HepG2 (cell line): ENCODE data around the gene MEPCE. TPM values are rescaled to one million over a fixed set of nuclear protein-coding genes. Genes with fewer than 3 reads are reported as not detected.

Experiments
- HNRNPH1 ChIP-seq: fragments of 200-400 bp; formaldehyde crosslinking; optimal IDR thresholded peaks from 2 replicates; pipeline ENCODE3; 2017; ENCODE audit warnings: mild to moderate bottlenecking, low read depth, low read length
- KDM5B ChIP-seq: sonication (generic); formaldehyde crosslinking; IDR thresholded peaks from 2 replicates; pipeline ENCODE4 v1.4.0; 2020; ENCODE audit warnings: missing genetic modification reagents, mild to moderate bottlenecking, borderline replicate concordance
- NPAS2 ChIP-seq: sonication (generic); formaldehyde crosslinking; IDR thresholded peaks from 2 replicates; pipeline ENCODE4 v1.8.0; 2022; ENCODE audit warnings: mild to moderate bottlenecking, missing genetic modification reagents, borderline replicate concordance
- SNAI1 ChIP-seq: sonication (generic); formaldehyde crosslinking; IDR thresholded peaks from 2 replicates; pipeline ENCODE4 v1.5.0; 2020; ENCODE audit warnings: mild to moderate bottlenecking, missing genetic modification reagents, borderline replicate concordance
- ZFY ChIP-seq: sonication (generic); formaldehyde crosslinking; IDR thresholded peaks from 2 replicates; pipeline ENCODE4 v1.4.0; 2020; ENCODE audit warnings: missing genetic modification reagents
- ZNF615 ChIP-seq: sonication (generic); formaldehyde crosslinking; IDR thresholded peaks from 2 replicates; pipeline ENCODE4 v1.5.0; 2020; ENCODE audit warnings: mild to moderate bottlenecking, missing genetic modification reagents, borderline replicate concordance
- polyA plus RNA-seq, 8 experiments: library from polyadenylated mRNA; depleted of rRNA in 3 of 8; stranded (reverse) in 7 of 8; unstranded in 1 of 8; fragments of >200 nt; fragmentation: Illumina TruSeq in 4 of 8; extraction: Trizol in 4 of 8; gene quantifications; 2 replicates each; pipeline versions ENCODE4 v1.2.1 to v1.2.3, GENCODE V29; 2011 to 2016; ENCODE audit warnings: low read depth in 4 of 8, missing spikeins in 1 of 8, mixed read lengths in 1 of 8; ENCODE audit not compliant: insufficient read depth in 1 of 8
- total RNA-seq, 5 experiments: library from RNA; depleted of rRNA; stranded (reverse); fragments of >200 nt; fragmentation: Illumina TruSeq; extraction: Trizol; gene quantifications; 2 replicates each; pipeline ENCODE4 v1.2.3, GENCODE V29; 2016; ENCODE audit warnings: low read depth in 1 of 5
- TF ChIP-seq, protein P1 (sequence below), 2 experiments: sonication (generic) in 1 of 2; formaldehyde crosslinking in 1 of 2; IDR thresholded peaks; 2 replicates each; pipeline versions ENCODE4 v1.4.0 to v1.6.1; 2018 to 2020; ENCODE audit warnings: missing genetic modification reagents in 2 of 2, borderline replicate concordance in 1 of 2, low read depth in 1 of 2, mild to moderate bottlenecking in 1 of 2, missing biosample characterization in 1 of 2
- TF ChIP-seq, protein P2 (sequence below): sonication (generic); formaldehyde crosslinking; IDR thresholded peaks from 2 replicates; pipeline ENCODE4 v1.8.1; 2023; ENCODE audit warnings: missing genetic modification reagents, inconsistent platforms, borderline replicate concordance
- TF ChIP-seq, protein P3 (sequence below): sonication (generic); formaldehyde crosslinking; conservative IDR thresholded peaks from 2 replicates; pipeline ENCODE4 v1.4.0; 2020; ENCODE audit warnings: mild to moderate bottlenecking, missing genetic modification reagents, moderate library complexity
- TF ChIP-seq, protein P4 (sequence below): sonication (generic); formaldehyde crosslinking; IDR thresholded peaks from 2 replicates; pipeline ENCODE4 v1.4.0; 2020; ENCODE audit warnings: missing genetic modification reagents, borderline replicate concordance

The MEPCE gene
- total and polyA plus RNA-seq, 2 of the 13 experiments (the other 11 are each of a cell fraction or from before 2014, with no cell fraction given): 12.3 to 26.0 TPM

DNA sequence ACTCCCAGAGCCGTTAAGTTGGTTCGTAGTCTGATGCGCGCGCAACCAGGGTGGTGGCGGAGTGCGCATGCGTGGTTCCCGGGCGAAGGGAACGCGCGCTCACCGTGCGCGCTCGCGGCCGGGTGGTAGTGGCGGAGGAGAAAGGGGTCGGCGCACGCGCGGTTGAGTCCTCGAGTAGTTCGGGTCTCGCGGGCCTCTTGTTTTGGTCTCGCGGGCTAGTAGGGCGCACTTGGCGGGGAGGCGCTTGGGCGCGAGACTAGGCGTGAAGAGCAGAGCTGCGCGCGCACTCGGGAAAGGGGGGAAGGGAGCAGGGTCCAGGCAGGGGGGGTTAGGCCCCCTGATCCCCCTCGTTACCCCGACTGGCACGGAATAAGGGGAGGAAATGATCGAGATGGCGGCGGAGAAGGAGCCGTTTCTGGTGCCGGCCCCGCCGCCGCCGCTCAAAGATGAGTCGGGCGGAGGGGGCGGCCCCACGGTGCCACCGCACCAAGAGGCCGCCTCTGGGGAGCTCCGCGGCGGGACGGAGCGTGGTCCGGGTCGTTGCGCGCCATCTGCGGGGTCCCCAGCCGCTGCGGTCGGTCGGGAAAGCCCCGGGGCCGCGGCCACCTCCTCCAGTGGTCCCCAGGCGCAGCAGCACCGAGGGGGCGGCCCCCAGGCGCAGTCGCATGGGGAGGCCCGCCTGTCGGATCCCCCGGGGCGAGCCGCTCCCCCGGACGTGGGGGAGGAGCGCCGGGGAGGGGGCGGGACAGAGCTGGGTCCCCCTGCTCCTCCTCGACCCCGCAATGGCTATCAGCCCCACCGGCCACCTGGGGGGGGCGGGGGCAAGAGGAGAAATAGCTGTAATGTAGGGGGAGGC is at the start of gene MEPCE (continued):
- TF ChIP-seq, protein P1, sequence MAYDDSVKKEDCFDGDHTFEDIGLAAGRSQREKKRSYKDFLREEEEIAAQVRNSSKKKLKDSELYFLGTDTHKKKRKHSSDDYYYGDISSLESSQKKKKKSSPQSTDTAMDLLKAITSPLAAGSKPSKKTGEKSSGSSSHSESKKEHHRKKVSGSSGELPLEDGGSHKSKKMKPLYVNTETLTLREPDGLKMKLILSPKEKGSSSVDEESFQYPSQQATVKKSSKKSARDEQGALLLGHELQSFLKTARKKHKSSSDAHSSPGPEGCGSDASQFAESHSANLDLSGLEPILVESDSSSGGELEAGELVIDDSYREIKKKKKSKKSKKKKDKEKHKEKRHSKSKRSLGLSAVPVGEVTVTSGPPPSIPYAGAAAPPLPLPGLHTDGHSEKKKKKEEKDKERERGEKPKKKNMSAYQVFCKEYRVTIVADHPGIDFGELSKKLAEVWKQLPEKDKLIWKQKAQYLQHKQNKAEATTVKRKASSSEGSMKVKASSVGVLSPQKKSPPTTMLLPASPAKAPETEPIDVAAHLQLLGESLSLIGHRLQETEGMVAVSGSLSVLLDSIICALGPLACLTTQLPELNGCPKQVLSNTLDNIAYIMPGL (CRISPR knock-in tag; IDR thresholded peaks at IDR 0.05; ENCODE audit: borderline replicate concordance in 1 of 2, low read depth in 1 of 2): peak in 1 of 2 experiments; percentile 27; a peak in 2 of 4 replicates
- peak; percentile 63 for TF ChIP-seq ZFY
- TF ChIP-seq, protein P2, sequence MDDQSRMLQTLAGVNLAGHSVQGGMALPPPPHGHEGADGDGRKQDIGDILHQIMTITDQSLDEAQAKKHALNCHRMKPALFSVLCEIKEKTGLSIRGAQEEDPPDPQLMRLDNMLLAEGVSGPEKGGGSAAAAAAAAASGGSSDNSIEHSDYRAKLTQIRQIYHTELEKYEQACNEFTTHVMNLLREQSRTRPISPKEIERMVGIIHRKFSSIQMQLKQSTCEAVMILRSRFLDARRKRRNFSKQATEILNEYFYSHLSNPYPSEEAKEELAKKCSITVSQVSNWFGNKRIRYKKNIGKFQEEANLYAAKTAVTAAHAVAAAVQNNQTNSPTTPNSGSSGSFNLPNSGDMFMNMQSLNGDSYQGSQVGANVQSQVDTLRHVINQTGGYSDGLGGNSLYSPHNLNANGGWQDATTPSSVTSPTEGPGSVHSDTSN: no peak
- peak; percentile 47; the same call in 1 of the 2 replicates for TF ChIP-seq KDM5B
- TF ChIP-seq ZNF615: peak; percentile 94; the same call in 1 of the 2 replicates
- TF ChIP-seq HNRNPH1: peak; percentile 5
- TF ChIP-seq, protein P3, sequence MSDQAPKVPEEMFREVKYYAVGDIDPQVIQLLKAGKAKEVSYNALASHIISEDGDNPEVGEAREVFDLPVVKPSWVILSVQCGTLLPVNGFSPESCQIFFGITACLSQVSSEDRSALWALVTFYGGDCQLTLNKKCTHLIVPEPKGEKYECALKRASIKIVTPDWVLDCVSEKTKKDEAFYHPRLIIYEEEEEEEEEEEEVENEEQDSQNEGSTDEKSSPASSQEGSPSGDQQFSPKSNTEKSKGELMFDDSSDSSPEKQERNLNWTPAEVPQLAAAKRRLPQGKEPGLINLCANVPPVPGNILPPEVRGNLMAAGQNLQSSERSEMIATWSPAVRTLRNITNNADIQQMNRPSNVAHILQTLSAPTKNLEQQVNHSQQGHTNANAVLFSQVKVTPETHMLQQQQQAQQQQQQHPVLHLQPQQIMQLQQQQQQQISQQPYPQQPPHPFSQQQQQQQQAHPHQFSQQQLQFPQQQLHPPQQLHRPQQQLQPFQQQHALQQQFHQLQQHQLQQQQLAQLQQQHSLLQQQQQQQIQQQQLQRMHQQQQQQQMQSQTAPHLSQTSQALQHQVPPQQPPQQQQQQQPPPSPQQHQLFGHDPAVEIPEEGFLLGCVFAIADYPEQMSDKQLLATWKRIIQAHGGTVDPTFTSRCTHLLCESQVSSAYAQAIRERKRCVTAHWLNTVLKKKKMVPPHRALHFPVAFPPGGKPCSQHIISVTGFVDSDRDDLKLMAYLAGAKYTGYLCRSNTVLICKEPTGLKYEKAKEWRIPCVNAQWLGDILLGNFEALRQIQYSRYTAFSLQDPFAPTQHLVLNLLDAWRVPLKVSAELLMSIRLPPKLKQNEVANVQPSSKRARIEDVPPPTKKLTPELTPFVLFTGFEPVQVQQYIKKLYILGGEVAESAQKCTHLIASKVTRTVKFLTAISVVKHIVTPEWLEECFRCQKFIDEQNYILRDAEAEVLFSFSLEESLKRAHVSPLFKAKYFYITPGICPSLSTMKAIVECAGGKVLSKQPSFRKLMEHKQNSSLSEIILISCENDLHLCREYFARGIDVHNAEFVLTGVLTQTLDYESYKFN (CRISPR knock-in tag): no peak
- TF ChIP-seq, protein P4, sequence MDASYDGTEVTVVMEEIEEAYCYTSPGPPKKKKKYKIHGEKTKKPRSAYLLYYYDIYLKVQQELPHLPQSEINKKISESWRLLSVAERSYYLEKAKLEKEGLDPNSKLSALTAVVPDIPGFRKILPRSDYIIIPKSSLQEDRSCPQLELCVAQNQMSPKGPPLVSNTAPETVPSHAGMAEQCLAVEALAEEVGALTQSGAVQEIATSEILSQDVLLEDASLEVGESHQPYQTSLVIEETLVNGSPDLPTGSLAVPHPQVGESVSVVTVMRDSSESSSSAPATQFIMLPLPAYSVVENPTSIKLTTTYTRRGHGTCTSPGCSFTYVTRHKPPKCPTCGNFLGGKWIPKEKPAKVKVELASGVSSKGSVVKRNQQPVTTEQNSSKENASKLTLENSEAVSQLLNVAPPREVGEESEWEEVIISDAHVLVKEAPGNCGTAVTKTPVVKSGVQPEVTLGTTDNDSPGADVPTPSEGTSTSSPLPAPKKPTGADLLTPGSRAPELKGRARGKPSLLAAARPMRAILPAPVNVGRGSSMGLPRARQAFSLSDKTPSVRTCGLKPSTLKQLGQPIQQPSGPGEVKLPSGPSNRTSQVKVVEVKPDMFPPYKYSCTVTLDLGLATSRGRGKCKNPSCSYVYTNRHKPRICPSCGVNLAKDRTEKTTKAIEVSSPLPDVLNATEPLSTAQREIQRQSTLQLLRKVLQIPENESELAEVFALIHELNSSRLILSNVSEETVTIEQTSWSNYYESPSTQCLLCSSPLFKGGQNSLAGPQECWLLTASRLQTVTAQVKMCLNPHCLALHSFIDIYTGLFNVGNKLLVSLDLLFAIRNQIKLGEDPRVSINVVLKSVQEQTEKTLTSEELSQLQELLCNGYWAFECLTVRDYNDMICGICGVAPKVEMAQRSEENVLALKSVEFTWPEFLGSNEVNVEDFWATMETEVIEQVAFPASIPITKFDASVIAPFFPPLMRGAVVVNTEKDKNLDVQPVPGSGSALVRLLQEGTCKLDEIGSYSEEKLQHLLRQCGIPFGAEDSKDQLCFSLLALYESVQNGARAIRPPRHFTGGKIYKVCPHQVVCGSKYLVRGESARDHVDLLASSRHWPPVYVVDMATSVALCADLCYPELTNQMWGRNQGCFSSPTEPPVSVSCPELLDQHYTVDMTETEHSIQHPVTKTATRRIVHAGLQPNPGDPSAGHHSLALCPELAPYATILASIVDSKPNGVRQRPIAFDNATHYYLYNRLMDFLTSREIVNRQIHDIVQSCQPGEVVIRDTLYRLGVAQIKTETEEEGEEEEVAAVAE (CRISPR knock-in tag): no peak
- no peak for TF ChIP-seq NPAS2
- TF ChIP-seq SNAI1 (CRISPR knock-in tag): 0 out of 2 replicates have a peak, but pooled peaks have one; percentile 73
